SK-N-SH treated with all-trans-retinoic acid at 6 μM for 48 hours (cell line): ENCODE data around the gene SLC3A2.

Experiments
- CREB5 ChIP-seq: fragments of 250-450 bp; sonication (Bioruptor Pico); IDR thresholded peaks from 2 replicates; pipeline ENCODE4 v1.5.1; 2020; ENCODE audit warnings: low read depth, mild to moderate bottlenecking, moderate library complexity
- CSDC2 ChIP-seq: fragments of 250-450 bp; sonication (Bioruptor Pico); IDR thresholded peaks from 2 replicates; pipeline ENCODE4 v1.5.0; 2020; ENCODE audit warnings: mild to moderate bottlenecking, moderate library complexity
- PATZ1 ChIP-seq: fragments of 250-450 bp; sonication (Bioruptor Pico); IDR thresholded peaks from 2 replicates; pipeline ENCODE4 v1.8.0; 2020; ENCODE audit warnings: mild to moderate bottlenecking, moderate library complexity, borderline replicate concordance
- POU6F1 ChIP-seq: fragments of 250-450 bp; sonication (Bioruptor Pico); IDR thresholded peaks from 2 replicates; pipeline ENCODE4 v1.8.0; 2021; ENCODE audit warnings: low read depth, mild to moderate bottlenecking, moderate library complexity, borderline replicate concordance
- RARB ChIP-seq: fragments of 250-450 bp; sonication (Bioruptor Pico); IDR thresholded peaks from 2 replicates; pipeline ENCODE4 v1.8.0; 2021; ENCODE audit warnings: mild to moderate bottlenecking, moderate library complexity
- TOX ChIP-seq: fragments of 250-450 bp; sonication (Bioruptor Pico); IDR thresholded peaks from 2 replicates; pipeline ENCODE4 v1.8.0; 2021; ENCODE audit warnings: mild to moderate bottlenecking, moderate library complexity, borderline replicate concordance
- TSHZ2 ChIP-seq: fragments of 250-450 bp; sonication (Bioruptor Pico); IDR thresholded peaks from 2 replicates; pipeline ENCODE4 v1.5.0; 2020; ENCODE audit warnings: mild to moderate bottlenecking, moderate library complexity
- ZFP3 ChIP-seq: fragments of 250-450 bp; sonication (Bioruptor Pico); IDR thresholded peaks from 2 replicates; pipeline ENCODE4 v1.5.0; 2020; ENCODE audit warnings: mild to moderate bottlenecking, moderate library complexity
- ZNF565 ChIP-seq: fragments of 450-650 bp; formaldehyde crosslinking; conservative IDR thresholded peaks from 2 replicates; pipeline ENCODE4 v1.5.0; 2020; ENCODE audit warnings: low read depth, mild to moderate bottlenecking, moderate library complexity
- ZNF70 ChIP-seq: fragments of 450-650 bp; formaldehyde crosslinking; IDR thresholded peaks from 2 replicates; pipeline ENCODE4 v1.5.0; 2020; ENCODE audit warnings: mild to moderate bottlenecking, moderate library complexity

GRCh38 chr11:62898027-62898426 lies 17.3 kb downstream of the SLC3A2 start:
- TF ChIP-seq RARB = no peak
- no peak for TF ChIP-seq ZFP3
- TF ChIP-seq ZNF565 (CRISPR knock-in tag) = no peak
- TF ChIP-seq CSDC2 (CRISPR knock-in tag) = no peak
- TF ChIP-seq ZNF70 (CRISPR knock-in tag) = no peak
- TF ChIP-seq CREB5 = no peak
- no peak for TF ChIP-seq TSHZ2 (CRISPR knock-in tag)
- TF ChIP-seq POU6F1 (CRISPR knock-in tag) = no peak
- no peak for TF ChIP-seq PATZ1
- TF ChIP-seq TOX (CRISPR knock-in tag) = no peak
